ENCODE results near the gene ADAMTS17. TPM values are rescaled to one million over a fixed set of nuclear protein-coding genes. Genes with fewer than 3 reads are reported as not detected.
"Not testable (repeated sequence)": the region's sequence is repeated elsewhere in the genome, so short reads cannot be mapped to it uniquely, and the experiment has no call there.

The ADAMTS17 gene
- polyA plus RNA-seq, 3 donors: 2.1 to 2.5 (median 2.1) TPM

DNA sequence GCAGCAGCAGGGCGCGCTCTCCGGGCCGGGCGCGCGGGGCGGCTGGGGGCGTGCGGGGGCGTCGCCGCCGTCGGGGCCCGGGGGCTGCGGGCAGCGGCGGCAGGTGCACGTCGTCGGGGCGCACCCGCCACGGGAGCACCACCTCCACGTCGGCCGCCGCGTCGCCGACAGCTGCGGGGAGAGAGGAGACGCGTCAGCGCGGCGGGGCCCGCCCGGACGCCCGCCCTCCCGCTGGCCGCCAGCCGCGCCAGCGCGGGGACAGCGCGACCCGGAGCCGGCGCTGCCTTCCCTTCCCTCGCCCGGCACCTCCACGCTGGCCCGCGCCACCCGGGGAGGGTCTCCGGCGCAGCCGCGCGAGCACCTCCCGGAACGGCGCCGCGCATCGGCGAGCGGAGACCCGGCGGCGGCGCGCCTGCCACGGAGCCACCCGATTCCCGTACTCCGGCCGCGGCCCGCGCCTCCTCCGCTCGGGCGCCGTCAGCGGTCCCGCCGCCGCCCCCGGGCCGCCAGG is 481 bp downstream of the ADAMTS17 start:
- DNase-seq: no peak

GRCh38 chr15:100340721-100341238 is 995 bp downstream of the ADAMTS17 start:
- no peak for DNase-seq

DNA sequence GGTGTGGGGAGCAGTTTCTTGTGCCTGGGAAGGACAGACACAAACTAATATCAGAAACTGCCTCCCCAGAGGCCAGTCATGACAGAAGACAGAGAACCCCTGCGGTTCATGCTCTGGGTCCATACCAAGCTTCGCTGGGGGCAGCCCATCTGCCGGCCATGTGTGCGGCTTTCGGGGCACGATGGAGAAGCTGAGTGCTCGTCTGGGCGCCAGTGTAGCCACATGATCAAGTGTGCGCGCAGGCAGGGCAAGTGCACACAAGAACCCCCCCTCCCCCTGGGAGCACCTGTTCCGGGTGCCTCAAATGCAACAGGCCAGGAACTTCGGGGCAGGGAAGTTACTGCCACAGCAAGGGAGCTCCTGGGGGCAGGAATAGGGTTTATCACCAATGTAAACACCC is 1.8 kb downstream of the ADAMTS17 start:
- no peak for DNase-seq

DNA sequence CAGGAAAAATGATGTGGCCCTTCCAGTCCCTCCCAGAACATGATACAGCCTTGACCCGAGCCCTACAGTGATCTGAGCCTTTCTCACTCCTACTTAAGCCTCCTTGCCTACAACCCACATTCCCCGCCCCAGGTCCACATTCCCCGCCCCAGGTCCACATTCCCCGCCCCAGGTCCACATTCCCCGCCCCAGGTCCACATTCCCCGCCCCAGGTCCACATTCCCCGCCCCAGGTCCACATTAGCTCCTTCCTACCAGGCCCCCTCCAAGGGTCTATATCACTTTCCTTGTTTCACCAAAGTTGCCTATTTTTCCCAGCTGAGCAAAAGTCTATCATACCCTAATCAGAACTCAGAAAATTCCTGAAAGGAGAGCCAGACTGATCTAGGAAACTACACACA is 2.3 kb downstream of the ADAMTS17 start:
- DNase-seq: not testable (repeated sequence)

DNA sequence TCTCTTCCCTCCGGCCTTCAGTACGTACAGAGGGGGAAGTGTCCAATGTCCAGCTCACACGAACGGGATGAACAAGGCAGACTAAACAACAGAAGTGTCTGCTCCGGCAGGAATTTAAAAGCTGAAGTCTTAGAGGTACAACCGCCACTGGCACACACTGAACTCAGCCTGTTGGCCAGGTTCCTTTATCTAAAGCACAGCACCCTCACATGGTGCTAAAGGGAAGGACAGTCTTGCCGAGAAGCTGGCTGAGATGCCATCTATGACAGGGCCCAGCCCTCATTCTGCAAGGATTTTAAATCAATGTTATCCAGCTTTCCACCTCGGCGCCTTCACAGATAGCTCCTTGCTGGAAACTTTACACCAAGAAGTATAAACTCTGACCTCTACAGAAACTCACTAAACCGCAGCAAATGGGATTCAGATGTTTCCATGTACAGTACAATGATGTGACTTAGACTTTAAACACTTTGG is 2.8 kb downstream of the ADAMTS17 start:
- peak; percentile 81 for DNase-seq

- no peak for DNase-seq
Observed at GRCh38 chr15:100338247-100338646, 3.5 kb downstream of the ADAMTS17 start.

DNA sequence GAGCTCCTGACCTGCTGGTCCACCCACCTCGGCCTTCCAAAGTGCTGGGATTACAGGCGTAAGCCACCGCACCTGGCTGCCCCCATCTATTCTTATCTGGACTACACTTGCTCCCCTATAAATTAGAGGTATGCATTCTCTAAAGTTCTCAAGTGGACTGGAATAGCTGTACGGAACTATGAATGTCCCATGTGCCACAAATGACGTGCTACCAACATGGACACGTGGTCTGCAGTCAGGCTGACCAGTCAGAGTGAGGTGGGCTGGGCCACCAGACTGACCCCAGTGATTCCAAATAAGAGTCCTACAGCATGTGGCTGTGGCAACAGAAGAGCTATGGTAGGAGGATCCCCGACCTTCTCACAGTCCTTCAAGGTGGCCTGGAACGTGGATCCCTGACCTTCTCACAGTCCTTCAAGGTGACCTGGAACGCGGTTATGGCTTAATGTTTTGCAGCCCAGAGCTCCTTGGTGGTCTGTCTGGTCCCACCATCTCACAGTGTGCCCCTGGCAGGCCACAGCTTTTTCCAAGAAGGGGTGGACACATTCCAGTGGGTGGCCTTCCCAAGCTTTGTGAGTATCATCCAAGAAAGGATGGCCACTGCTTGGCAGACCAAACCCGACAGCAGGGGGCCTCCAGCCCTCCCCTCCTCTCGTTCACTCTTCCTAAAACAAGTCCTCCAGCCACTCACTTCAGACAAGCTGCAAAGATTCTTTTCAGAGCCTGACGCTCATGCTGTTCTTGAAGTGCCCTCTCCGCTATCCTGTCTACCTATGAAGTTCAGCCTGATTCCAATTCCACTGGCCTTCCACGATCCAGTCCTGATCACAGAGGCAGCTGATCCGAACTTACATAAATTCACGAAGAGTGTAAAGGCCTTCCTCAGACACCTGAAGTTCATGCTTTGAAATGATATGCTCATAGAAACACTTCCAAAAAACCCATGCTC is 4.4 kb downstream of the ADAMTS17 start:
- DNase-seq: no peak

DNA sequence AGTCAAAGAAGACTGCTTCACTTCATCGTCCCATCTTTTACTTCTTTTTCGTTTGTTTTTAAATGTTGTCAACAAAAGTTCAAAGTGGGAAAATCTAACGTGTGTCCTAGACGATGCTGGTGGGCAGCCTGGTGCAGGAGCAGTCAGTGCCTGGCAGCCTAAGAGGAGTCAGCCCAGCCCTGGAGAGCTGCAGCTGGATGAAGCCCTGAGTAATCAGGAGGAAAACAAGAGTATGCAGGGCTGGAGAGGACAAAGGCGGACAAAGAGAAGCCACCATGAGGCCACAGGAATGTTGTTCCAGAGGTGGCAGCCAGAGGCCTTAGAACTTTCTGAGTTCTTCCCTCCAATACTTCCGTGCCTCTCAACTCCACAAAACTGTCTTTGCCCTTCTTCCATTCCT is 5.7 kb downstream of the ADAMTS17 start:
- no peak for DNase-seq

DNA sequence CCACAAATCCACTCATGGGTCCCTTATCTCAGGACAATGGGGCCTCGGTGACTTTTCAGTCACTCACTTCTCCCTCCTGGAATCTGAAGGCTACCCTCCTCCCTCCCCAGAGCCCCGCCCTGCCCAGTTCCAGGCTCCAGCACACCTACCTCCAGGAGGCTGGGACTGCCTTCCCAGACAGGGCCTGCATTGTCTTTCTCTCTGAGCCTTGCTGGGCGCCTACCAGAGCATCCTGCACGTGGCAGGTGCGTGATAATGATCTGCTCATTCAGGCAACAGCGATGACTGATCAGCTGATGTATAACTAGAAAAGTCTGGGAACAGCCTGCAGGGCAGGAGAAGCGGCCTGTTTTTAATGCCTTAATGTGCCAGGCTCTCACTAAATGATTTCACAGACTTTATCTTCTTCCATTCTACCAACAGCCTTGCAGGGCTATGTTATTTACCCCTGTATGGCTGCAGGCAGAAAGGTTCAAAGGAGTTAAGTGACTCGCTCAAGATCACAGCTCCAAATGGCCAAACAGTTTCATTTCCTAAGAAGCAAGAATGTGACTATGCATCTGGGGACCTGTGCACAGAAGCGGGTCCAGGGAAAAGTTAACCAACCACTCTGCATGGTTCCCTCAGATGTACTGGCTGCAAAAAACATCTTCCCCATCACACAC is 6.3 kb downstream of the ADAMTS17 start:
- no peak for DNase-seq

GRCh38 chr15:100334905-100335304 is 6.9 kb downstream of the ADAMTS17 start:
- no peak for DNase-seq

GRCh38 chr15:100334456-100334855 is 7.3 kb downstream of the ADAMTS17 start:
- no peak for DNase-seq

- DNase-seq: no peak
Observed at GRCh38 chr15:100334015-100334414, 7.8 kb downstream of the ADAMTS17 start.

GRCh38 chr15:100333236-100333635 is 8.5 kb downstream of the ADAMTS17 start:
- no peak for DNase-seq

DNA sequence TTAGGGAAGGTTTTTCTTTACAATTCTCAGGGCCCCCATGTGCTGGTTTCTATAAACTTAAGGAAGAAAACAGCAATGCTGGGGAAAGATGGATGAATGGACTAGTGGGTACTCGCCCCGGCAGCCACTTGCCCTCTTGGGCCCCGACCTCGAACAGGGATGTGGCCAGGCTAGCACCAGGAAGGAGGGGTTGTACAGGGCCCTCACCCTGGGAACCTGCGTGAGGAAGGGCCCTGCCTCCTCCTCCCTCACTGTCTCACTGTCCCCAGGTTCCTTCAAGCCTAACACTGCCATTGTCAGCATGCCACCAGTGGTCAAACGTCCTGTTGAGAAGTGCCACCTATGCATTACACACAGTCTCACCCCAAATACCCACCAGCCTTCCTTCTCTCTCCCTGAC is 9.1 kb downstream of the ADAMTS17 start:
- no peak for DNase-seq

- no peak for DNase-seq
Observed at GRCh38 chr15:100332231-100332630, 9.5 kb downstream of the ADAMTS17 start.

DNA sequence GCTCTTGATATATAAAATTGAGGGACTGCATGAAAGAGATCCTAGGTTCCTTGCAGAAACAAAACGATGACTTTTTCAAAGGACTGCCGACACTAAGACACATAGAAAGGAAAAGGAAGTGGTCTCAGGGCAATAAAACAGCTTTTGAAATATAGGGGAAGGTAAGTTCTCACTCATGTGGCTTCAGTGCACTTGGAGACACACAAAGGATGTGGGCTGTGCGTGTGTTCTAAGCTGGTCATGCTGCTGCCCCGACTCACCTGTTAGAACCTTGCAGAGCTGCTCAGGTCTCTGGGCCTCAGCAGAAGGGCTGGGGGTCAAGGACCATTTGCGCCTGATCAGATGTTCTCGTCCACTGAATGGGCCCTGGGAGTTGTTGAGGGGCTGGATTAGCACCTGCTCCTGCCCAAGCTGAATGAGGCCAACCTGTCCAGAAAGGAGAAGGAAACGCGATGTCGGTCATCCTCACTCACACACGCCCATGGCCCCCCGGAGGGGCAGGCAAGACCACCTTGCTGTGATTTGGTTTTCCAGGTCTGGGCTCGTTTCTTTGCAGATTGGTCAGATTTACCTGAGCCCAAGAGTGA is 11.1 kb downstream of the ADAMTS17 start:
- no peak for DNase-seq

- no peak for DNase-seq
Observed at GRCh38 chr15:100330221-100330620, 11.6 kb downstream of the ADAMTS17 start.

DNA sequence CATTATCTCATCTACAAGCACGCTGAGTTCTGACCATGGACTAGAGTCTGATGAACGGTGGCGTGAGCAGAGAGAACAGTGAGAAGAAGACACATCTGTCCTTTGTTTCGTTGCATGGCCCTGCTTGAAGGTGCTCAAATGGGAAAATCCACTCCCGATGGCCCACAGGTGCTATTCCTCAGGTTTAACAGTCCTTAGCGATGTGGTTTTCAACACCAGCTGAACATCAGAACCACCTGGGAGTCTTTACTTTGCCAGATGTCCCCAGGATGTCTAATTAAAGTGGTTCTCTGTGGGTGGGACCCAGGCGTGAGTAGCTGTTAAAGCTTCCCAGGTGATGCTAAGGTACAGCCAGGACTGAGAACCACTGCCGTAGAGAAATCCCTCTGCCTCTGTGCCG is 13.0 kb downstream of the ADAMTS17 start:
- DNase-seq: no peak

- DNase-seq: no peak
Observed at GRCh38 chr15:100318880-100319279, 22.9 kb downstream of the ADAMTS17 start.

- DNase-seq: no peak
Observed at GRCh38 chr15:100314809-100315400, 26.9 kb downstream of the ADAMTS17 start.

- DNase-seq: no peak
Observed at GRCh38 chr15:100311833-100312476, 29.8 kb downstream of the ADAMTS17 start.

Measured in renal pelvis (tissue), 4 donors.